Nephron (organoid): ENCODE measurements around the gene ZP2.
A peak's percentile ranks its signal among the peaks of the same experiment; 100 is the strongest.

Experiments
- H3K27ac Mint-ChIP-seq, 3 experiments: 2 replicates each; pipeline ENCODE4 v1.8.0; 2020; ENCODE audit warnings: mixed read lengths in 3 of 3, mild to moderate bottlenecking in 2 of 3, moderate library complexity in 1 of 3
- H3K27me3 Mint-ChIP-seq: 2 replicates; pipeline ENCODE4 v1.8.0; 2021; ENCODE audit warnings: low read depth, mild to moderate bottlenecking, moderate library complexity, mixed read lengths
- H3K36me3 Mint-ChIP-seq: 2 replicates; pipeline ENCODE4 v1.8.0; 2020; ENCODE audit warnings: low read depth, mixed read lengths
- H3K4me1 Mint-ChIP-seq: 2 replicates; pipeline ENCODE4 v1.8.0; 2020; ENCODE audit warnings: mixed read lengths
- H3K4me3 Mint-ChIP-seq, 3 experiments: 2 replicates each; pipeline ENCODE4 v1.8.0; 2020; ENCODE audit warnings: mild to moderate bottlenecking in 3 of 3, mixed read lengths in 3 of 3, moderate library complexity in 2 of 3
- H3K9me3 Mint-ChIP-seq: 2 replicates; pipeline ENCODE4 v1.8.0; 2020; ENCODE audit warnings: mixed read lengths
- TF ChIP-seq, protein P1 (sequence below), 3 experiments: fragments of 200-600 bp; sonication (generic); IDR thresholded peaks; one replicate each; pipeline ENCODE4 v1.5.0; 2021; ENCODE audit warnings: antibody characterized with exemption in 3 of 3; ENCODE audit not compliant: unreplicated experiment in 3 of 3

ZP2 gene

DNA sequence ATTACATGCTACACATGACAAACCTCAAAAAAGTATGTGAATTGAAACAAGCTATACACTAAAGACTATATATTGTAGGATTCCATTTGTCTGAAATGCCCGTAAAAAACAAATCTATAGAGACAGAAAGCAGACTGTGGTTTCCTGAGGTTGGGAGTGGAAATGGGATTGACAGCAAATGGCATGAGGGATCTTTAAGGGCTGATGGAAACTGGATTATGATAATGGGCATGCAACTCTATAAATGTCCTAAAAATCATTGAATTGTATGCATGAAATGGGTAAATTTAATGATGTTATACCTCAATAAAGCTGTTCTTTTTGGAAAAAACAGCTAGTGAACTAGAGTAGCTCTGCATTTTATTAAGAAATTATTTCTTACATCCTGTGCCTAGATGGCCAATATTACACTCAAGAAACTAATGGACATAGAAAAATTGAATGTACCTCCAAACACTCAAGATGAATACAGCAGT lies 21.7 kb upstream of the ZP2 start:
- Mint-ChIP-seq H3K4me3 (peak overlapping the region in 1 of 3 experiments; percentile 70), H3K36me3 (no peaks in the 10 kb centered on the region), H3K4me1 (no peaks in the 10 kb centered on the region), H3K27ac (peak overlapping the region in 1 of 3 experiments; percentile 90), H3K9me3 (no peaks in the 10 kb centered on the region), H3K27me3 (peaks cover 6% of the 10 kb centered on the region)
- TF ChIP-seq, protein P1, sequence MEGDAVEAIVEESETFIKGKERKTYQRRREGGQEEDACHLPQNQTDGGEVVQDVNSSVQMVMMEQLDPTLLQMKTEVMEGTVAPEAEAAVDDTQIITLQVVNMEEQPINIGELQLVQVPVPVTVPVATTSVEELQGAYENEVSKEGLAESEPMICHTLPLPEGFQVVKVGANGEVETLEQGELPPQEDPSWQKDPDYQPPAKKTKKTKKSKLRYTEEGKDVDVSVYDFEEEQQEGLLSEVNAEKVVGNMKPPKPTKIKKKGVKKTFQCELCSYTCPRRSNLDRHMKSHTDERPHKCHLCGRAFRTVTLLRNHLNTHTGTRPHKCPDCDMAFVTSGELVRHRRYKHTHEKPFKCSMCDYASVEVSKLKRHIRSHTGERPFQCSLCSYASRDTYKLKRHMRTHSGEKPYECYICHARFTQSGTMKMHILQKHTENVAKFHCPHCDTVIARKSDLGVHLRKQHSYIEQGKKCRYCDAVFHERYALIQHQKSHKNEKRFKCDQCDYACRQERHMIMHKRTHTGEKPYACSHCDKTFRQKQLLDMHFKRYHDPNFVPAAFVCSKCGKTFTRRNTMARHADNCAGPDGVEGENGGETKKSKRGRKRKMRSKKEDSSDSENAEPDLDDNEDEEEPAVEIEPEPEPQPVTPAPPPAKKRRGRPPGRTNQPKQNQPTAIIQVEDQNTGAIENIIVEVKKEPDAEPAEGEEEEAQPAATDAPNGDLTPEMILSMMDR (IDR thresholded peaks at IDR 0.05; ENCODE audit: unreplicated experiment in 3 of 3) = no peak

DNA sequence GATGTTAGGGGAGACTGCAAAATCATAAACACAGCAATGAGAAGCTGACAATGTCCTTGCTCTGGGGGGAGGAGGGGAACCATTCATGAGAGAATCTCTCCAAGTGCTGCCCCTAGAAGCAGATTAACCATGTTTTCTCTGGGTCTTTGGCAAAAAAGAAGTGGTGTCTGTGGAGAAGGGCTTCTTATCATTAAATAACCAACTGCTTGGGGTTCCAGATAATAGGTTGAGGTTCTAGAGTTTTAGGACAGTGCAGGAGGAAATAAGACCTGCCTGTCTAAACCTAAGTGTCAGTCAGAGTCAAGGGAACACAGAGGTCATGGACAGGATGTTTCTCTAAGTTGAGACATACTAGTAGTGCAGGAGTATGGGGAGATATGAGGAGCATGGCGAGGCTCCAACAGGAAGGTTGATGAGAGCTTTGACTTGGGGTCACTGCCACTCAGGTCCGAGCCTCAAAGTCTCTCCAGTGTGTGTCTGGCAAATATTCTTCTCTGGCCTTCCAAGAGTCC lies 17.0 kb upstream of the ZP2 start:
- H3K27ac Mint-ChIP-seq = no peak overlapping the region
- no peaks in the 10 kb centered on the region for H3K4me1 Mint-ChIP-seq
- H3K36me3 Mint-ChIP-seq = no peaks in the 10 kb centered on the region
- no peak overlapping the region for H3K4me3 Mint-ChIP-seq
- TF ChIP-seq, protein P1 (IDR thresholded peaks at IDR 0.05; ENCODE audit: unreplicated experiment in 3 of 3) = no peak
- no peaks in the 10 kb centered on the region for H3K9me3 Mint-ChIP-seq
- H3K27me3 Mint-ChIP-seq = peaks cover 20% of the 10 kb centered on the region

DNA sequence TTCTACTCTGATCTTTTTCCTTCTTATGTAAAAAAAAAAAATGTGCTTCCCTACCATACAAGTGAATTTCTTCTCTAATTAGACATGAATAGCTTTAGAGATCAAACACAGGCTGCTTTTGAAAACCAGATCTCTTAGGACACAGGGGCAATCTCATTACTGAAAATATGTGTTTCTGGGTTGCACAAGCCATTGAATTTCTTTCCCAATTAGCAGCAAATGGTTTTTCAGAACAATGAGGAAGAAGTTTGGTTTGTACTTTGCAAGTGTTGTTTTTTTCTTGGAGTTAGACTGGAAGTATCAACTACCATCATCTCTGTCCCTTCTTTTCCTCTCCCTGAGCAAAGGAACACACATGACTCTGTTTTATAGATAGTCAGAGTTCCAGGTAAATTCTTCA lies 16.5 kb upstream of the ZP2 start:
- Mint-ChIP-seq H3K27me3 (peaks cover 20% of the 10 kb centered on the region), H3K27ac (no peak overlapping the region)
- TF ChIP-seq, protein P1 (IDR thresholded peaks at IDR 0.05; ENCODE audit: unreplicated experiment in 3 of 3) = no peak

DNA sequence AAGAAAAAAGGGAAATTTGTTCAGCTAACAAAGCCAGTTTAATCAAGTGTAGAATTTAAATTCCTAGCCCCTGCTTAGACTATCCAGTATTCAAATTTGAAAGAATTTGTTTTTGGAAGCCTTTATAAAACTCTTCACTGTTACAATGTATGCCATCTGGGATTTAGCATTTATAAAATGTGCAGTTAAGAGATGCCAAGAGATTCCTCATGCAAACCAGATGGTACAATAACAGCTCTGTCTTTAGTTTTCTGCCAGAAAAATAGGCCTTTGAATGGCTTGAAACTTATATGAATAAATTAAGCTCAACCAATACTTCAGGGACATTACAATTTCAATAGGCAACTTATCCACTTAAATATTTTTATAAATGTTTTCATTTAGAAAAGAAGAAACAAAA lies 15.4 kb upstream of the ZP2 start:
- Mint-ChIP-seq H3K4me1 (no peaks in the 10 kb centered on the region), H3K9me3 (no peaks in the 10 kb centered on the region), H3K36me3 (no peaks in the 10 kb centered on the region), H3K27me3 (peaks cover 20% of the 10 kb centered on the region), H3K27ac (no peak overlapping the region), H3K4me3 (no peak overlapping the region)
- TF ChIP-seq, protein P1 (IDR thresholded peaks at IDR 0.05; ENCODE audit: unreplicated experiment in 3 of 3) = no peak

More for the DNA sequence above, 16.5 kb upstream of the ZP2 start:
- Mint-ChIP-seq H3K4me3 (no peak overlapping the region), H3K36me3 (no peaks in the 10 kb centered on the region), H3K9me3 (no peaks in the 10 kb centered on the region), H3K4me1 (no peaks in the 10 kb centered on the region)

DNA sequence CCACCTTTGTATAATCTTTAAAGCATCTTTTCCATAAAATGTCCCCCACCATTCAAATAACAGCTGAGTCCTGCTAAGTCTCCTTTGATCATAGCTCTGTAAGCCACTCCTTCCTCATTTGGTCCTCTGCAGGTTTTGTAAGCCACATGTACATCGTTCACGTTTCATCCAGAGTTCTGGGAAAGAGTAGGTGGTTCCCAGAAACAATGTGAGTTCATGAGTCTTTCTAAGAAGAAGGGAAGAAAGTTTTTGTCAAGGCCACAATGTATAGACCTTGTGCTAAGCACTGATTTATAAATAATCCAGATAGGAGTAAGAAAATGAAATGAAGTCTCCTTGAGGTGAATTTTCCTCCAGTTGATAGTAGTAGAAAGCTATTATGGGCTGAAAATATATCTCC lies 13.4 kb upstream of the ZP2 start:
- Mint-ChIP-seq H3K36me3 (no peaks in the 10 kb centered on the region), H3K9me3 (peaks cover 8% of the 10 kb centered on the region), H3K4me1 (no peaks in the 10 kb centered on the region), H3K27ac (no peak overlapping the region), H3K4me3 (no peak overlapping the region), H3K27me3 (peaks cover 26% of the 10 kb centered on the region)
- TF ChIP-seq, protein P1 (IDR thresholded peaks at IDR 0.05; ENCODE audit: unreplicated experiment in 3 of 3) = no peak

DNA sequence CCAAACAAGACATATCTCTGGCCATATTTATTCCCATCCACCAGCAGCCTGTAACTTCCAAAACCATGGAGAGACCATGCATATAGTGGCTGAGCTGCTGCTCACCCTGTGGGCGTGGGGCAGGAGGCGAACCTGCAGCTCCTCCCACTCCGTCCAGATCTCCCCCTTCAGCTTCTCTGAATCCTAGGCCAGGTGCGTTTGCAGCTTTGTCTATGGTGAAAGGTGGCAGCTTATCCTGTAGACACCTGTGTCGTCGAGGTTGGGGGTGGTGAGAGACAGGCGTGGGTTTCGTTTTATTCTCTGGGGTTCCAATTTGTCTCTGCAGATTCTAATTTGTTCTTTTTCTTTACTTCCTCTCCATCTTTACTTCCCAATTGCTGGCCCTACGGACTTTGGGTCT lies 12.4 kb upstream of the ZP2 start:
- Mint-ChIP-seq H3K27me3 (peaks cover 26% of the 10 kb centered on the region), H3K4me3 (no peak overlapping the region), H3K9me3 (peaks cover 8% of the 10 kb centered on the region), H3K4me1 (no peaks in the 10 kb centered on the region), H3K36me3 (no peaks in the 10 kb centered on the region), H3K27ac (peak overlapping the region in 1 of 3 experiments; percentile 64)
- TF ChIP-seq, protein P1 (IDR thresholded peaks at IDR 0.05; ENCODE audit: unreplicated experiment in 3 of 3) = no peak
